Cardiac fibroblast (primary cell): ENCODE measurements around the gene MOV10L1.

Experiments
- DNase-seq, 2 donors: peaks; one replicate each; pipeline versions ENCODE4 v3.0.0 to v3.0.0-alpha.2; 2010; ENCODE audit warnings: low read depth in 2 of 2
- H3K4me3 ChIP-seq, 2 donors: replicated peaks in 1 of 2; 1 replicate in 1 of 2; 2 replicates in 1 of 2; pipeline ENCODE4 v1.5.1; 2011; ENCODE audit warnings: low read depth in 2 of 2, low read length in 2 of 2, mild to moderate bottlenecking in 2 of 2, moderate library complexity in 1 of 2
- CTCF ChIP-seq: IDR thresholded peaks from one replicate; pipeline ENCODE4 v1.5.1; 2011; ENCODE audit warnings: low read depth, mild to moderate bottlenecking, low read length, inconsistent platforms

MOV10L1 gene

GRCh38 chr22:50089231-50089630 lies 575 bp upstream of the MOV10L1 start:
- DNase-seq: no peak
- H3K4me3 ChIP-seq: no peak overlapping the region
- no peak for TF ChIP-seq CTCF

DNA sequence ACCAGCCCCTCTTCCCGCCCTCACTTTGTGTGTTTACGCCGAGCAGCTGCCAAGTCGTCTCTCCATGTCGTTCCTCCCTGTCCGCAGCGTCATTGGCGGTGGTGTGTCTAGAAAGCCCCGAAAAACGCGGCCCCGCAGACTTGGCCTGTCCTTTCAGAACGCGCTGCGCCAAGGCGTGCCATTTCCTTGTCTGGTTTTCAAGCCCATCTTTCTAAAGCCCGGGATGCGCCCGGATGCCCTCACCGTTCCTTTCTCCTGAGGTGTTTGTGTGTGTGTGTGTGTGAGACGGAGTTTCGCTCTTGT lies 557 bp downstream of the MOV10L1 start:
- H3K4me3 ChIP-seq: no peak overlapping the region

GRCh38 chr22:50091092-50091768 lies 1.4 kb downstream of the MOV10L1 start:
- no peak overlapping the region for H3K4me3 ChIP-seq
- TF ChIP-seq CTCF: no peak
- DNase-seq: no peak

More for the DNA sequence above, 557 bp downstream of the MOV10L1 start:
- no peak for TF ChIP-seq CTCF
- no peak for DNase-seq

DNA sequence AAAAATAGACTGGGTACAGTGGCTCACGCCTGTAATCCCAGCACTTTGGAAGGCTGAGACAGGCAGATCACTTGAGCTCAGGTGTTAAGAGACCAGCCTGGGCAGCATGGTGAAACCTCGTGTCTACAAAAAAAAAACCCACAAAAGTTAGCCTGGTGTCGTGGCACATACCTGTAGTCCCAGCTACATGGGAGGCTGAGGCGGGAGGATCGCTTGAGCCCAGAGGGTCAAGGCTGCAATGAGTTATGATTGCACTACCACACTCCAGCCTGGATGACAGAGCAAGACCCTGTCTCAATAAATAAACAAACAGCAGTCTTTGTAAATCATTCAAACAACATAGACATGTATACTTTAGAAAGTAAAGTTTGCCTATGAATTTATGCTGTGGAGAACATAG lies 2.5 kb downstream of the MOV10L1 start:
- no peak for DNase-seq
- no peak overlapping the region for H3K4me3 ChIP-seq
- no peak for TF ChIP-seq CTCF

DNA sequence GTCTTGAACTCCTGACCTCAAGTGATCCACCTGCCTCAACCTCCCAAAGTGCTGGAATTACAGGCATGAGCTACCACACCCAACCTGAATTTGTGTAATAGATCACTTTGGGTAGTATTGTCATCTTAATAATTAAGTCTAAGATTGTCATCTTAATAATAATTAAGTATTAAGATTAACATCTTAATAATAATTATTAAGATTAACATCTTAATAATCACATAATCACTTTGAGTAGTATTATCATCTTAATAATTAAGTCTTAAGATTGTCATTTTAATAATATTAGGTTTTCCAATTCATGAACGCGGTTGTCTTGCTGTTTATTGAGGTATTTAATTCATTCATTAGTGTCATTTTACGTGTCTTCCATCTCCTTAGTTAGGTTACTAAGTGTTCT lies 8.2 kb downstream of the MOV10L1 start:
- no peak overlapping the region for H3K4me3 ChIP-seq
- no peak for TF ChIP-seq CTCF
- DNase-seq: no peak

DNA sequence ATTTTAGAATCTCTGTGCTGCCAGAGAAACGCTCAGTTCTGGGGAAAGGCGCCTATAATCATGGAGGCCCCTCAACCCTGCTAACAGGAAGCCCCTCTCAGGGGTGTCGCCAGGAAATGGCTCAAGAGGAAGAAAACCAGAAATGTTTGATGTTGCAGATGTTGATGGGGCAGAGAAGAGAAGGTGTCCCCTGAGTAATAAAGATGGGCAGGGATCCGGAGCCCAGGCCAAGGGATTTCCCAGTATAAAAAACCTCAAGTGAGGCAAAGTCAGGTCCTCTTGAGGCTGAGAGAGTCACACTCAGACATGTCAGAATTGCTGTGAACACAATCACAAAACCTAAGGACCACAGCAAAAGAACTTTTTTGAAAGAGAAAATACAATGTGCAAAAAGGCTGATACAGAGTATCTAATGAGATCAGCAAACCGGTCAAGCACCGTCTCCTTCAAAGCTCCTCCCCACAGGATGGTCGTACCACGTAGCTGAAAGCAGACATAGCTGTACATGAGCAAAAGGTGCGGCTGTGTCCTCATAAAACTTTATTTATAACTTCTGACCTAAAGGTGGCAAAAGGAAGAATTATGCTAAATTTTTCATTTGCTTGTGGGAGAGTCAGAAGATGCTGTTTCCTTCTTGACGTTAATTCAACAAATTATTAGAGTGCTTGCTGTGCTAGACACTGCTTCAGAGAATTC lies 12.2 kb downstream of the MOV10L1 start:
- DNase-seq: no peak
- no peak overlapping the region for H3K4me3 ChIP-seq
- TF ChIP-seq CTCF: no peak
